ENCODE data around the gene PAK6.
A peak's percentile ranks its signal among the peaks of the same experiment; 100 is the strongest.

PAK6 gene

GRCh38 chr15:40238532-40239403, at the start of gene PAK6:
Gene PAK6 (plus strand): TSS chr15:40239063. CDS start chr15:40264786, 25,723 bp downstream.
- FAIRE-seq (no peak), DNase-seq (ENCODE audit: low spot score) (peak; percentile 95)

- no peak for FAIRE-seq
- peak; percentile 6 for DNase-seq (ENCODE audit: low spot score)
These were observed 48.3 kb upstream of the PAK6 start for GRCh38 chr15:40190591-40190990.

GRCh38 chr15:40192942-40193341, 45.9 kb upstream of the PAK6 start:
- FAIRE-seq (no peak), DNase-seq (ENCODE audit: low spot score) (no peak)

GRCh38 chr15:40197434-40197833, 41.4 kb upstream of the PAK6 start:
- FAIRE-seq = no peak
- DNase-seq (ENCODE audit: low spot score) = no peak

GRCh38 chr15:40198355-40199085, 40.3 kb upstream of the PAK6 start:
- FAIRE-seq = no peak
- DNase-seq (ENCODE audit: low spot score) = no peak

GRCh38 chr15:40204100-40204499, 34.8 kb upstream of the PAK6 start:
- DNase-seq (ENCODE audit: low spot score) = no peak
- no peak for FAIRE-seq

GRCh38 chr15:40217166-40217824, 21.6 kb upstream of the PAK6 start:
- FAIRE-seq = no peak
- DNase-seq (ENCODE audit: low spot score) = peak; percentile 64

GRCh38 chr15:40219801-40220200, 19.1 kb upstream of the PAK6 start:
- no peak for DNase-seq (ENCODE audit: low spot score)
- FAIRE-seq = no peak

GRCh38 chr15:40222131-40222530, 16.7 kb upstream of the PAK6 start:
- no peak for FAIRE-seq
- no peak for DNase-seq (ENCODE audit: low spot score)

- DNase-seq (ENCODE audit: low spot score) = no peak
- FAIRE-seq = no peak
These were observed 12.1 kb upstream of the PAK6 start for GRCh38 chr15:40226736-40227135.

GRCh38 chr15:40229316-40229715, 9.5 kb upstream of the PAK6 start:
- FAIRE-seq (no peak), DNase-seq (ENCODE audit: low spot score) (no peak)

- DNase-seq (ENCODE audit: low spot score) (no peak), FAIRE-seq (no peak)
These were observed 8.9 kb upstream of the PAK6 start for GRCh38 chr15:40229956-40230355.

GRCh38 chr15:40232625-40233070, 6.2 kb upstream of the PAK6 start:
- DNase-seq (ENCODE audit: low spot score) = no peak
- no peak for FAIRE-seq

- no peak for FAIRE-seq
- DNase-seq (ENCODE audit: low spot score) = no peak
These were observed 4.9 kb upstream of the PAK6 start for GRCh38 chr15:40233727-40234577.

- no peak for FAIRE-seq
- no peak for DNase-seq (ENCODE audit: low spot score)
These were observed 4.1 kb upstream of the PAK6 start for GRCh38 chr15:40234783-40235182.

- FAIRE-seq (no peak), DNase-seq (ENCODE audit: low spot score) (no peak)
These were observed 3.5 kb upstream of the PAK6 start for GRCh38 chr15:40235201-40235885.

- FAIRE-seq (no peak), DNase-seq (ENCODE audit: low spot score) (no peak)
These were observed 485 bp downstream of the PAK6 start for GRCh38 chr15:40239404-40239692.

- DNase-seq (ENCODE audit: low spot score) = no peak
- no peak for FAIRE-seq
These were observed 1.1 kb downstream of the PAK6 start for GRCh38 chr15:40239693-40240618.

GRCh38 chr15:40240619-40241221, 1.9 kb downstream of the PAK6 start:
- DNase-seq (ENCODE audit: low spot score) = no peak
- FAIRE-seq = no peak

Measured in urothelium cell line (cell line).